Astrocyte (in vitro differentiated cells and primary cell): ENCODE measurements around the gene TRAFD1. TPM values are rescaled to one million over a fixed set of nuclear protein-coding genes. Genes with fewer than 3 reads are reported as not detected.

Source experiments
- DNase-seq: peaks from one replicate; pipeline ENCODE4 v3.0.0-alpha.2; 2010; ENCODE audit warnings: low read depth
- FAIRE-seq: peaks from 2 replicates; lab custom pipeline; 2011; peaks lifted over from hg19 to GRCh38; lab: Jason Lieb, UNC
- H2AFZ ChIP-seq: 2 replicates; pipeline ENCODE4 v1.6.0; 2012; ENCODE audit warnings: low read depth, low read length, inconsistent platforms
- H3K27ac ChIP-seq: 2 replicates; pipeline ENCODE4 v1.5.1; 2011; ENCODE audit warnings: low read depth, low read length, inconsistent platforms
- H3K27me3 ChIP-seq: 2 replicates; pipeline ENCODE4 v1.6.0; 2011; ENCODE audit warnings: low read length, inconsistent platforms; ENCODE audit not compliant: insufficient read depth
- H3K36me3 ChIP-seq: 2 replicates; pipeline ENCODE4 v1.5.1; 2011; ENCODE audit warnings: low read length, inconsistent platforms; ENCODE audit not compliant: insufficient read depth
- H3K4me1 ChIP-seq: 2 replicates; pipeline ENCODE4 v1.5.1; 2011; ENCODE audit warnings: low read length, inconsistent platforms; ENCODE audit not compliant: insufficient read depth
- H3K4me2 ChIP-seq: 2 replicates; pipeline ENCODE4 v1.6.0; 2012; ENCODE audit warnings: low read length, inconsistent platforms
- H3K4me3 ChIP-seq: 2 replicates; pipeline ENCODE4 v1.5.1; 2011; ENCODE audit warnings: low read depth, mild to moderate bottlenecking, low read length, inconsistent platforms; ENCODE audit not compliant: insufficient read depth
- H3K79me2 ChIP-seq: 2 replicates; pipeline ENCODE4 v1.6.0; 2012; ENCODE audit warnings: mild to moderate bottlenecking, low read length, inconsistent platforms; ENCODE audit not compliant: insufficient read depth
- H3K9ac ChIP-seq: 2 replicates; pipeline ENCODE4 v1.6.0; 2012; ENCODE audit warnings: mild to moderate bottlenecking, low read length, inconsistent platforms
- H3K9me3 ChIP-seq: 2 replicates; pipeline ENCODE4 v1.5.1; 2012; ENCODE audit warnings: low read depth, mild to moderate bottlenecking, low read length, inconsistent platforms; ENCODE audit not compliant: insufficient read depth
- H4K20me1 ChIP-seq: 2 replicates; pipeline ENCODE4 v1.6.0; 2012; ENCODE audit warnings: low read length, inconsistent platforms; ENCODE audit not compliant: insufficient read depth
- H3K27ac Mint-ChIP-seq: one replicate; pipeline ENCODE4 v1.8.0; 2021; ENCODE audit warnings: mild to moderate bottlenecking, mixed read lengths; ENCODE audit not compliant: unreplicated experiment
- H3K27me3 Mint-ChIP-seq: one replicate; pipeline ENCODE4 v1.8.0; 2021; ENCODE audit warnings: low read depth, mixed read lengths; ENCODE audit not compliant: unreplicated experiment
- H3K36me3 Mint-ChIP-seq: one replicate; pipeline ENCODE4 v1.8.0; 2021; ENCODE audit warnings: low read depth, mixed read lengths; ENCODE audit not compliant: unreplicated experiment
- H3K4me1 Mint-ChIP-seq: one replicate; pipeline ENCODE4 v1.8.0; 2021; ENCODE audit warnings: low read depth, mixed read lengths; ENCODE audit not compliant: unreplicated experiment
- H3K4me3 Mint-ChIP-seq: one replicate; pipeline ENCODE4 v1.8.0; 2021; ENCODE audit warnings: mild to moderate bottlenecking, moderate library complexity, mixed read lengths; ENCODE audit not compliant: unreplicated experiment
- H3K9me3 Mint-ChIP-seq: one replicate; pipeline ENCODE4 v1.8.0; 2021; ENCODE audit warnings: mild to moderate bottlenecking, mixed read lengths; ENCODE audit not compliant: unreplicated experiment
- EZH2 ChIP-seq: IDR thresholded peaks from 2 replicates; pipeline ENCODE4 v1.6.1; 2012; ENCODE audit warnings: mild to moderate bottlenecking, low read length, inconsistent platforms; ENCODE audit not compliant: insufficient read depth
- total RNA-seq: library from RNA; stranded (reverse); gene quantifications from 2 replicates; pipeline ENCODE4 v1.2.1, GENCODE V29; 2021
- TF ChIP-seq, protein P1 (sequence below): IDR thresholded peaks from 2 replicates; pipeline ENCODE4 v1.5.1; 2011; ENCODE audit warnings: low read depth, mild to moderate bottlenecking, inconsistent platforms, low read length, moderate library complexity; ENCODE audit not compliant: insufficient read depth

TRAFD1 gene
- total RNA-seq, 1 donor from 2014 or later = 35.6 TPM

DNA sequence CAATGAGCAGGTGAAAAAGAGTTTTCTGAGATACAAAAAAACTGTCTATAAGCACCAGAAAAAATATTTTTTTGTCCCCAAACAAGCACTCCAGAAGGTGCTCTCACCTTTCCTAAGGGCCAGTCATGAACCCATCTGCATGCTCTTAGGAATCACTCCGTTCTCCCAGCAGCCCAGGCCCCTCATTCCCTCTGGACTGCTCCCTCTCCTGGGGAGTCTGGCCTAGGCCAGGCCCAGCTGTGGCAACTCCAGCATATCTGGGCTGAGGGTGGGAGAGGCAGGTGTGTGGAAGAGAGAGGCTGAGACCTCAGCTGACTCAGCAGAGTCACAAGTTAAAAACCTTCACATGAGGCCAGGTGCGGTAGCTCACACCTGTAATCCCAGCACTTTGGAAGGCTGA, 54.6 kb downstream of the TRAFD1 start:
- H3K27me3 ChIP-seq = no peaks in the 10 kb centered on the region
- peaks cover 15% of the 10 kb centered on the region for H4K20me1 ChIP-seq
- no peak overlapping the region for H3K4me3 Mint-ChIP-seq
- no peak overlapping the region for H3K27ac Mint-ChIP-seq
- H3K9ac ChIP-seq = no peak overlapping the region
- H3K4me1 ChIP-seq = peaks cover 16% of the 10 kb centered on the region
- no peak overlapping the region for H3K27ac ChIP-seq
- peaks cover 19% of the 10 kb centered on the region for H3K4me1 Mint-ChIP-seq
- no peak for FAIRE-seq
- no peak overlapping the region for H3K4me3 ChIP-seq
- no peaks in the 10 kb centered on the region for H3K27me3 Mint-ChIP-seq
- no peak for TF ChIP-seq EZH2
- TF ChIP-seq, protein P1, sequence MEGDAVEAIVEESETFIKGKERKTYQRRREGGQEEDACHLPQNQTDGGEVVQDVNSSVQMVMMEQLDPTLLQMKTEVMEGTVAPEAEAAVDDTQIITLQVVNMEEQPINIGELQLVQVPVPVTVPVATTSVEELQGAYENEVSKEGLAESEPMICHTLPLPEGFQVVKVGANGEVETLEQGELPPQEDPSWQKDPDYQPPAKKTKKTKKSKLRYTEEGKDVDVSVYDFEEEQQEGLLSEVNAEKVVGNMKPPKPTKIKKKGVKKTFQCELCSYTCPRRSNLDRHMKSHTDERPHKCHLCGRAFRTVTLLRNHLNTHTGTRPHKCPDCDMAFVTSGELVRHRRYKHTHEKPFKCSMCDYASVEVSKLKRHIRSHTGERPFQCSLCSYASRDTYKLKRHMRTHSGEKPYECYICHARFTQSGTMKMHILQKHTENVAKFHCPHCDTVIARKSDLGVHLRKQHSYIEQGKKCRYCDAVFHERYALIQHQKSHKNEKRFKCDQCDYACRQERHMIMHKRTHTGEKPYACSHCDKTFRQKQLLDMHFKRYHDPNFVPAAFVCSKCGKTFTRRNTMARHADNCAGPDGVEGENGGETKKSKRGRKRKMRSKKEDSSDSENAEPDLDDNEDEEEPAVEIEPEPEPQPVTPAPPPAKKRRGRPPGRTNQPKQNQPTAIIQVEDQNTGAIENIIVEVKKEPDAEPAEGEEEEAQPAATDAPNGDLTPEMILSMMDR = no peak
- H3K79me2 ChIP-seq = no peaks in the 10 kb centered on the region
- H3K36me3 ChIP-seq = peaks cover 11% of the 10 kb centered on the region
- no peak for DNase-seq
- peaks cover 31% of the 10 kb centered on the region for H3K36me3 Mint-ChIP-seq
- H3K9me3 ChIP-seq = no peaks in the 10 kb centered on the region
- H2AFZ ChIP-seq = no peak overlapping the region
- H3K4me2 ChIP-seq = no peak overlapping the region
- no peaks in the 10 kb centered on the region for H3K9me3 Mint-ChIP-seq

DNA sequence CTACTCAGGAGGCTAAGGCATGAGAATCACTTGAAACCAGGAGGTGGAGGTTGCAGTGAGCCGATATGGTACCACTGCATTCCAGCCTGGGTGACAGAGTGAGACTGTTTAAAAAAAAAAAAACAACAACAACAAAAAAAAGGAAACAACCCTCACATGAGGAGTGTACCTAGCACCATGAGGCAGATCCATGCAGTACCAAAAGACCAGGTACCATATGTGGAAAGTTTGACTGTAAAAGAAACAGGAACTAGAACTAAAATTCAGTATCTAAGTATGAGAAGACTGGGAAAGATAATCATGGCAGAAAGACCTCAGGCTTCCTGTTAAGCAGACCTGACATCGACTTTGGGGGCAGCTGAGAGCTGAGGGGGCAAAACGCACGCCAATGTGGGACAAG, 55.1 kb downstream of the TRAFD1 start:
- H2AFZ ChIP-seq = no peak overlapping the region
- Mint-ChIP-seq H3K4me3 (no peak overlapping the region), H3K27me3 (no peaks in the 10 kb centered on the region), H3K4me1 (peaks cover 19% of the 10 kb centered on the region), H3K36me3 (peaks cover 28% of the 10 kb centered on the region), H3K9me3 (no peaks in the 10 kb centered on the region), H3K27ac (no peak overlapping the region)
- H3K36me3 ChIP-seq = peaks cover 6% of the 10 kb centered on the region
- H3K27ac ChIP-seq = no peak overlapping the region
- H3K4me1 ChIP-seq = peaks cover 16% of the 10 kb centered on the region
- no peaks in the 10 kb centered on the region for H3K9me3 ChIP-seq
- TF ChIP-seq, protein P1 = no peak
- peaks cover 15% of the 10 kb centered on the region for H4K20me1 ChIP-seq
- no peak overlapping the region for H3K4me3 ChIP-seq
- FAIRE-seq = no peak
- H3K79me2 ChIP-seq = no peaks in the 10 kb centered on the region
- no peaks in the 10 kb centered on the region for H3K27me3 ChIP-seq
- no peak for DNase-seq
- H3K4me2 ChIP-seq = no peak overlapping the region
- no peak overlapping the region for H3K9ac ChIP-seq

DNA sequence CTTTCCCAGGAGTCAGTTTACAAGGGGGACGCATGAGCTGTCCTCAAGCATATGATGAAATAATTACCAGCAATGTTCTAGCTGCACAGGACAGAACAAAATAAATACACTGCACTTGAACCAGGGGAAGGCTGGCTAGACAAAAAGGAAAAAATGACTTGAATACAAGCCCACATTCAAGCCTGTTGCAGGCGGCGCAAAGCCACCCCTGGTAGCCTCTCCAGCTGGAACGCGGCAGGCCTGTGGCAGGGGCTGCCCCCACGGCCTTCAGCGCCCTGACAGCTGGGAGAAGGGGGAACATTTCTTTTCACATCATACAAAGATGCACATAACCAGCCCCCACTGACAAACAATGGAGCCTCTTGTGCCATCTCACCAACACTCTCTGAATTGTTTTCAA, 57.1 kb downstream of the TRAFD1 start:
- Histone ChIP-seq H4K20me1 (peaks cover 15% of the 10 kb centered on the region), H3K4me2 (no peak overlapping the region), H3K27me3 (no peaks in the 10 kb centered on the region), H3K79me2 (no peaks in the 10 kb centered on the region), H3K4me3 (no peak overlapping the region), H3K27ac (no peak overlapping the region), H3K9me3 (no peaks in the 10 kb centered on the region), H3K36me3 (no peaks in the 10 kb centered on the region), H3K9ac (peak overlapping the region; percentile 17), H3K4me1 (peaks cover 16% of the 10 kb centered on the region), H2AFZ (no peak overlapping the region)
- no peaks in the 10 kb centered on the region for H3K9me3 Mint-ChIP-seq
- H3K36me3 Mint-ChIP-seq = peaks cover 22% of the 10 kb centered on the region
- TF ChIP-seq EZH2 = no peak
- TF ChIP-seq, protein P1 = no peak
- H3K27ac Mint-ChIP-seq = no peak overlapping the region
- no peaks in the 10 kb centered on the region for H3K27me3 Mint-ChIP-seq
- H3K4me1 Mint-ChIP-seq = peaks cover 16% of the 10 kb centered on the region
- no peak overlapping the region for H3K4me3 Mint-ChIP-seq
- no peak for FAIRE-seq
- no peak for DNase-seq
